Testis (tissue), 3 donors: Measurements from ENCODE around the gene PTPN7. TPM values are rescaled to one million over a fixed set of nuclear protein-coding genes. Genes with fewer than 3 reads are reported as not detected.
A peak's percentile ranks its signal among the peaks of the same experiment; 100 is the strongest.

ENCODE experiments used
- DNase-seq: peaks from one replicate; pipeline ENCODE4 v3.0.0-alpha.2; 2019
- H3K27ac ChIP-seq, 2 donors: fragments of 200-600 bp; sonication (generic); one replicate each; pipeline ENCODE4 v1.5.1; 2019
- H3K27me3 ChIP-seq: fragments of 200-600 bp; sonication (generic); one replicate; pipeline ENCODE4 v1.5.1; 2019
- H3K36me3 ChIP-seq: fragments of 200-600 bp; sonication (generic); one replicate; pipeline ENCODE4 v1.5.1; 2017; ENCODE audit warnings: low read depth; ENCODE audit errors: missing control alignments
- H3K4me1 ChIP-seq: fragments of 200-600 bp; sonication (generic); one replicate; pipeline ENCODE4 v1.5.1; 2019
- H3K4me3 ChIP-seq, 2 donors: fragments of 200-600 bp; sonication (generic); one replicate each; pipeline ENCODE4 v1.5.1; 2017 to 2019
- H3K9me3 ChIP-seq: fragments of 200-600 bp; sonication (generic); one replicate; pipeline ENCODE4 v1.5.1; 2017
- CTCF ChIP-seq, 3 experiments: fragments of 450-650 bp in 2 of 3; fragments of 200-600 bp in 1 of 3; sonication (generic) in 1 of 3; IDR thresholded peaks; one replicate each; pipeline ENCODE4 v1.5.1; 2016 to 2019; ENCODE audit warnings: antibody characterized with exemption in 3 of 3, mild to moderate bottlenecking in 2 of 3, moderate library complexity in 1 of 3
- POLR2A ChIP-seq: fragments of 450-650 bp; IDR thresholded peaks from one replicate; pipeline ENCODE4 v1.6.1; 2017; ENCODE audit warnings: antibody characterized with exemption, mild to moderate bottlenecking, moderate library complexity
- WGBS, 2 donors: methylation state at CpG; one replicate each; pipeline ENCODE4 v1.1.5; 2018; 5-methylcytosine and 5-hydroxymethylcytosine counted together
- intact Hi-C: fragments of 100-400 bp; cut with DNase I; formaldehyde crosslinking; loops from one replicate; pipeline ENCODE4 v1.15.1; 2023; ENCODE audit warnings: low total_unique reads
- polyA plus RNA-seq: library from polyadenylated mRNA; stranded (reverse); fragments of 350-450 nt; fragmentation: Illumina TruSeq; extraction: RNeasy Lipid Tissue Mini Kit (QIAGEN cat#74804); gene quantifications from one replicate; pipeline ENCODE4 v1.2.3, GENCODE V29; 2014; ENCODE audit warnings: low read depth, low replicate concordance; ENCODE audit not compliant: insufficient read depth
- total RNA-seq, 2 donors: library from RNA; depleted of rRNA; stranded (reverse); fragments of >200 nt; gene quantifications; one replicate each; pipeline ENCODE4 v1.2.3, GENCODE V29; 2016

The PTPN7 gene
- total and polyA plus RNA-seq, 3 donors from 2014 or later, result 43.0 to 119 (median 84.1) TPM

- no peaks in the 10 kb centered on the region for H3K36me3 ChIP-seq
- H3K4me1 ChIP-seq, result peaks cover 53% of the 10 kb centered on the region
- intact Hi-C loops, result loop anchor here (5.0 kb wide), 1 partner anchor 117 kb away; the partner anchor contains the start of gene ELF3
- TF ChIP-seq POLR2A (no peak), CTCF (IDR thresholded peaks at IDR 0.05) (no peak)
- DNase-seq, result no peak
- 56 to 67% methylated on average over 6 to 8 of the region's 8 CpGs for WGBS, 2 donors
- no peaks in the 10 kb centered on the region for H3K9me3 ChIP-seq
- no peak overlapping the region for H3K4me3 ChIP-seq
- H3K27ac ChIP-seq, result peak overlapping the region; percentile 92
- H3K27me3 ChIP-seq, result no peaks in the 10 kb centered on the region
Measured at GRCh38 chr1:202129453-202130296, 30.7 kb downstream of the PTPN7 start.

GRCh38 chr1:202127836-202128622 is 32.4 kb downstream of the PTPN7 start:
- H3K27me3 ChIP-seq, result no peaks in the 10 kb centered on the region
- no peaks in the 10 kb centered on the region for H3K36me3 ChIP-seq
- no peaks in the 10 kb centered on the region for H3K9me3 ChIP-seq
- peaks cover 37% of the 10 kb centered on the region for H3K4me1 ChIP-seq
- DNase-seq, result no peak
- intact Hi-C loops, result no loop called here
- no peak for TF ChIP-seq CTCF (IDR thresholded peaks at IDR 0.05)
- no peak for TF ChIP-seq POLR2A
- H3K27ac ChIP-seq, result no peak overlapping the region
- H3K4me3 ChIP-seq, result no peak overlapping the region
- WGBS, 2 donors, result 94 to 96% methylated on average over 20 to 26 of the region's 26 CpGs

GRCh38 chr1:202127061-202127460 is 33.3 kb downstream of the PTPN7 start:
- intact Hi-C loops, result no loop called here
- 89 to 94% methylated on average over 6 of the region's 6 CpGs for WGBS, 2 donors
- TF ChIP-seq CTCF (IDR thresholded peaks at IDR 0.05) (no peak), POLR2A (no peak)
- H3K4me3 ChIP-seq, result no peak overlapping the region
- H3K27ac ChIP-seq, result no peak overlapping the region
- no peaks in the 10 kb centered on the region for H3K9me3 ChIP-seq
- DNase-seq, result no peak
- peaks cover 35% of the 10 kb centered on the region for H3K4me1 ChIP-seq
- H3K27me3 ChIP-seq, result no peaks in the 10 kb centered on the region
- H3K36me3 ChIP-seq, result no peaks in the 10 kb centered on the region

DNA sequence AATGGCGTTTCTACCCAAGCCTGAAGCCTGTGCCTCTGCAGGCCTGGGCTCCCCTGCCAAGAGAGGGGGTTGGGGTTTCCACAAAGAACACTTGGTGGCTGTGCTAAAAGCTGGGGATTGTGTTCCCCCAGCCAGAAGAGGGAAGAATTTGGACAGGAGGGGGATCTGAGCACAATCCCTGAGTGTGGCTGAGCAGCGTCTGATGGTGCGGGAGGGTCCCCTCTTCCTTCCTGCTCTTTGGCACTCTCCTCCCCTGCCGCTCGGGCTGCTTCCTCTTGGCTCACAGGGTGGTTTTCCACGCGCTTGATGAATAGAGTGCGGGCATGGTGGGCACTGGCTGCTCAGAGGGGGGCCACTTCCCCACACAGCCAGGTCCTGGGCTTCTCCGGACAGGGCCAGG is 34.0 kb downstream of the PTPN7 start:
- 0 to 73% methylated on average over 1 to 9 of the region's 9 CpGs for WGBS, 2 donors
- H3K36me3 ChIP-seq, result no peaks in the 10 kb centered on the region
- intact Hi-C loops, result no loop called here
- H3K4me1 ChIP-seq, result peaks cover 29% of the 10 kb centered on the region
- TF ChIP-seq POLR2A, result no peak
- TF ChIP-seq CTCF (IDR thresholded peaks at IDR 0.05), result no peak
- H3K9me3 ChIP-seq, result no peaks in the 10 kb centered on the region
- no peak overlapping the region for H3K27ac ChIP-seq
- DNase-seq, result no peak
- H3K27me3 ChIP-seq, result no peaks in the 10 kb centered on the region
- H3K4me3 ChIP-seq, result no peak overlapping the region
